GM10248 (cell line): Measurements from ENCODE around the gene MAMSTR.
A peak's percentile ranks its signal among the peaks of the same experiment; 100 is the strongest.

Experiments used
- CTCF ChIA-PET: fragments of 300-600 bp; sonication (Branson Sonifier 250); formaldehyde crosslinking; extraction: SDS; loops from one replicate; lab custom pipeline; 2021; ENCODE audit warnings: antibody characterized with exemption; lab: Yijun Ruan, JAX
- POLR2A ChIA-PET: fragments of 350-650 bp; sonication (Branson Sonifier 250); formaldehyde crosslinking; extraction: SDS; loops from one replicate; lab custom pipeline; 2020; ENCODE audit warnings: antibody characterized with exemption; lab: Yijun Ruan, JAX
- DNase-seq: peaks from one replicate; pipeline ENCODE4 v3.0.0; 2012; ENCODE audit errors: extremely low spot score
- TF ChIP-seq, protein P1 (sequence below): IDR thresholded peaks from 2 replicates; pipeline ENCODE4 v1.5.1; 2012; ENCODE audit warnings: mild to moderate bottlenecking, low read depth; ENCODE audit errors: extremely low read depth, missing control alignments, control extremely low read depth

Gene MAMSTR

DNA sequence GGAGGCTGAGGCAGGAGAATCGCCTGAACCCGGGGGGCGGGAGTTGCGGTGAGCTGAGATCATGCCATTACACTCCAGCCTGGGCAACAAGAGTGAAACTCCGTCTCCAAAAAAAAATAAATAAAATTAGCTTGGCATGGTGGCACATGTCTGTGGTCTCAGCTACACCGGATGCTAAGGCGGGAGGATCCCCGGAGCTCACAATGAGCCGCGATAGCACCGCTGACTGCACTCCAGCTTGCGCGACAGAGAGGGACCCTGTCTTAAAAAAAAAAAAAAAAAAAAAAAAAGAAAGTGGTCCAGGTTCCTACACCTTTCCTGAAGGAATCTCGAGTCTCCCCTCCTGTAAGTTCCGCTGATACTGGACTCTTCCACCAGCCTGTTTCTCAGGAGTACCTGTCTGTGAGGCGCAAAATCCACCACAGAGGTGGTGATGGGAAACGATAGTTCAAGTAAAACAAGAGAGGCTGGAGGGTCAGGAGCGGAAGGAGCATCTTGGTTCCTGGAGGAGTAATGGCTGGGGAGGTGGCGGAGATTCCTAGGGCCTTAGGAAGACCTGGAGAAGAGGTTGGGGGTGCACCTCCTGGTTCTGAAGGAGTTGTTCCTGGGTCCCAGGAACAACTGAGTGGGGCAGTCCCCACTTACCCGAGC lies 32.4 kb upstream of the MAMSTR start:
- POLR2A ChIA-PET = no interaction called here
- no peak for DNase-seq
- TF ChIP-seq, protein P1, sequence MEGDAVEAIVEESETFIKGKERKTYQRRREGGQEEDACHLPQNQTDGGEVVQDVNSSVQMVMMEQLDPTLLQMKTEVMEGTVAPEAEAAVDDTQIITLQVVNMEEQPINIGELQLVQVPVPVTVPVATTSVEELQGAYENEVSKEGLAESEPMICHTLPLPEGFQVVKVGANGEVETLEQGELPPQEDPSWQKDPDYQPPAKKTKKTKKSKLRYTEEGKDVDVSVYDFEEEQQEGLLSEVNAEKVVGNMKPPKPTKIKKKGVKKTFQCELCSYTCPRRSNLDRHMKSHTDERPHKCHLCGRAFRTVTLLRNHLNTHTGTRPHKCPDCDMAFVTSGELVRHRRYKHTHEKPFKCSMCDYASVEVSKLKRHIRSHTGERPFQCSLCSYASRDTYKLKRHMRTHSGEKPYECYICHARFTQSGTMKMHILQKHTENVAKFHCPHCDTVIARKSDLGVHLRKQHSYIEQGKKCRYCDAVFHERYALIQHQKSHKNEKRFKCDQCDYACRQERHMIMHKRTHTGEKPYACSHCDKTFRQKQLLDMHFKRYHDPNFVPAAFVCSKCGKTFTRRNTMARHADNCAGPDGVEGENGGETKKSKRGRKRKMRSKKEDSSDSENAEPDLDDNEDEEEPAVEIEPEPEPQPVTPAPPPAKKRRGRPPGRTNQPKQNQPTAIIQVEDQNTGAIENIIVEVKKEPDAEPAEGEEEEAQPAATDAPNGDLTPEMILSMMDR = no peak
- CTCF ChIA-PET = interaction anchor here (1.8 kb wide), 1 partner anchor 36 kb away, joined by 5 read pairs; no protein-coding TSS in a partner anchor

DNA sequence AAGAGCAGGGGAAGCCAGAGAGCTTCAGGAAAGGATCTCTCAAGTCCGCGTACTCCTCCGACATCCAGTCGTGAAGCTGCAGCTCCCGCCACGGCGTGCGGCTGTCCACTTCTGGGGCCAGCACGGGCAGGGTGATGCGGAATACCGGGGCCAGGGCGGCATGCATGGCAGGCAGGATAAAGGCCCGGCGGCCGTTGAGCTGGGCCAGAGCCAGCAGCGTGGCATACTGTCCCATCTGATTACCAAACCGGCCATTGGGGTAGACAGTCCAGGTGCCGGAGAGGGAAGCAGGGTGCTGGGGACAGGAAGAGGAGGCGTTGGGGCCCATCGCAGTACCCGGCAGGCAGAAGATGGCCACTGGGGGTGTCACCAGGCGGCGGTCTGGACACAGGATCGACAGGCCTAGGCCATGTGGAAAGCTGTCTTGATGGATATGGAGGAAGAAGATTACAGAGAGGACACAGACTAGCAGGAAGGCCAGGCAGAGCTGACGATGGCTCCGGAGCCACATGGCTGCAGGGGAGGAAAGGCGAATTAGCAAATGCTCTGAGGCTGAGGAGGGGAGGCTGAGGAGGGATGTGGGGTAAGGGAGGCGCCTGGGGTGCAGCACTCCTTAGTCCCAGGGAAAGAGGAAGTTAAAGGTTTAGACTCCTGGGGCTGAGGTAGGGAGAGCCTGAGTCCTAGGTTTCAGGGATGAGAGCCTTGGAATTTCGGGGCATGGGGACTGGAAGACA lies 31.4 kb upstream of the MAMSTR start:
- TF ChIP-seq, protein P1 = no peak
- ChIA-PET CTCF (interaction anchor here (1.4 to 1.8 kb wide), 2 partner anchors 10 to 37 kb away, joined by 3 to 5 read pairs; no protein-coding TSS in a partner anchor), POLR2A (no interaction called here)
- no peak for DNase-seq

DNA sequence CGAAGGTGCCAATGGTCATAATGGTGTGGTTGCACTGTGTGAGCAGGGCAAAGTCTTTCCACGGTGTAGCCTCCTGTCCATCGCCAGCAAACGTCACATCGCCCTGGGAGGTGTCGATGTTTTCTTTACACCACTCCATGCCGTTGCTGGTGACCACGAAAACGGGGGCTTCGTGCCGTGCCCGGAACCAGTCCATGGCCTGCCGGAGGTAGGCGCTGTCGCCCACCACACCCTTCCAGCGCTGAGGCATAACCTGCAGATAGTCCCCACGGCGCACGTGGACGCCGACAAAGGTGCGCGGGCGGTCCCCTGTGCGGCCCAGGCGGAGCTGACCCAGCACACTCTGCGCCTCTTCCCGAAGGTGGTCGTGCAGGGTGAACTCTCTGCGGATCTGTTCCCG lies 30.8 kb upstream of the MAMSTR start:
- DNase-seq = no peak
- TF ChIP-seq, protein P1 = no peak
- ChIA-PET POLR2A (no interaction called here), CTCF (interaction anchor here (1.4 to 1.8 kb wide), 2 partner anchors 11 to 38 kb away, joined by 3 to 5 read pairs; no protein-coding TSS in a partner anchor)

DNA sequence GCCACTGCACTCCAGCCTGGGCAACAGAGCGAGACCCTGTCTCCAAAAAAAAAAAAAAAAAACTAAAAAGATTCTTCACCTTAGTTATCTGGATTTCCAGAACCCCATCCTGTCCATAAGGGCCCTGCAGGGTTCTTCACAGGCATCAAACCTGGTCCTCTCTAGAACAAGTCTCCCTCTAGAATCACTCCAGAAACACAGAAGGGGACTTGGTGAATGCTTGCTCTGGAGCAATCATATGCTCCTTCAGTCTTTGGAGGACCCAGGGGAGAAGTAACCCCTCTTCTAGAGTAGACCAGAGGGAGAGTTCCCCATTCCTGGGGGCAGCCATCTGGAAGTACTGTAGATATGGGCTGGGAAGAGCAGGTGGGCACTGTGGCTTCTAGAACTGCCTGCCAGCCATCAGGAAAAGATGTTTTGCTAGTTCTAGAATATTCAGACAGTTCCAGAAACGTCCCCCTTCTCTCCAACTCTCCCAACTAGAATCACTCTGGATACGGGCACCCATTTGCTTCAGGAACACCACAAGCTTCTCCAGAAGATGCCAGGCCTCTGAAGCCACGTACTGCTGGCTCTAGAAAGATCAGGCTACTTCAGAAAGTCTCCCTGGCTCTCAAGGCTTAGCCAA lies 30.2 kb upstream of the MAMSTR start:
- ChIA-PET CTCF (interaction anchor here (1.4 kb wide), 1 partner anchor 11 kb away, joined by 3 read pairs; no protein-coding TSS in a partner anchor), POLR2A (no interaction called here)
- no peak for DNase-seq
- TF ChIP-seq, protein P1 = no peak

DNA sequence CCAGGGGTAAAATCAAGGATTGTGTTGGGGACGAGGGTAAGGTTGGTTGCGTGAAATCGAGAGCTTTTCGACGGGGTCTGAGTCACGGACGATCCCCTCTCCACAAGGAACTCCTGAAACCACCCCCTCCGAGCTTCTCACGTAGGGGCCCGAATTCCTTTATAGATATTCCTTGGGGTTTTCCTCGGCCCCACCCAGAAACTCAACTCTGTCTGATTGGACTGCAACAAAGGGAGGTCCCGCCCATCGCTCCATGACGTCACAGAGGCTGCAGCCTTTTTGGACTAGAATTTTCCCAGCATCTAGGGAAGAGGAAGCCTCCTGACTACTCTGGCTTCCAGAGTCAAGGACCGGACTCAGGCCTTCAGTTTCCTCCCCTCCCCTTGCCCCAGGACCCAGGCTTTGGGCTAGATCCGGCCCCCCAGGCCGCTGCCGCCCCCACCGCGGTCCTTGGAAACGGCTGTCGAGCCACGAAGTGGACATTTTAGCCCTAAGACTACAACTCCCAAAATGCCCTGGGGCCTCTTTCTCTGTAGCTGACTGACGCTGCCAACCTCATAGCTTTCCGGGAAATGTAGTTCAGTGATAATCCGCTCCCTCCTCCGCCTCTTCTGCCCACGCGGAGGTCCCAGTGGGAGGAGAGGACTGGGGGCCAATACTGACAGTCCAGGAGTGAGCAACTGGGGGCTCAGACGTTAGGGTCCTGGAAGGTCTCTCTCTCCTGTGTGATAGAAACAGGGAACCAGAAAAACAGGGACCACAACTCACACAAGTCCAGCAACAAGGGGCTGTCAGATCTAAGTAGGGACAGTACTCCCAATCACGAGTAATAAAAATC lies 27.4 kb upstream of the MAMSTR start, which contains the start of gene IZUMO1:
TSS of gene IZUMO1 (minus strand) at position 172 of the 838 bp plus-strand sequence. CDS start 1,050 bp downstream, outside the sequence.
- POLR2A ChIA-PET = interaction anchor here (0.6 kb wide), 2 partner anchors 41 to 381 kb away, joined by 3 to 4 read pairs; no protein-coding TSS in a partner anchor
- TF ChIP-seq, protein P1 = no peak
- CTCF ChIA-PET = interaction anchor here (1.1 to 1.8 kb wide), 3 partner anchors 41 to 95 kb away, joined by 3 to 6 read pairs (median 4); no protein-coding TSS in a partner anchor
- peak; percentile 74 for DNase-seq
